LoVo (cell line): ENCODE measurements around the gene BTBD10.

Experiments
- DNase-seq: peaks from one replicate; pipeline ENCODE4 v3.0.0-alpha.2; 2016; ENCODE audit warnings: low spot score

BTBD10 gene

DNA sequence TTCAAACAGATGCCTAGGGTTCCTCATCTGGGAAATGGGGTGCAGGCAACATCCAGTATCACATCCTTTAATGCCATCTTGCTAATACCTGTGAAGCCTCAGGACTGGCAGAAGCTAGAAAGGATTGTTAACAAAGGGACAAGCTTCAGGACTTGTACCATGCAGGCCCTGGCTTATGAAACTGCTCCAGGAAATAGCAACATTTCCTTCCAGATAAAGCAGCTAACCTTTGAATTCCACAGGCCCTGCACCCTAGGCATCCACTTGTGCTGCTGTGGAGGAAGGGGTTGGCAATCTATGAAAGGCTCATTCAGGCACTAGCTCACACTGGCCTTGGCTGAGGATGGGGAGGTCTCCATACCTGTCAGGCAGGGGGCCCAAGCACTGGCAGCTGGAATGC, 87.2 kb downstream of the BTBD10 start:
- DNase-seq, result no peak

DNA sequence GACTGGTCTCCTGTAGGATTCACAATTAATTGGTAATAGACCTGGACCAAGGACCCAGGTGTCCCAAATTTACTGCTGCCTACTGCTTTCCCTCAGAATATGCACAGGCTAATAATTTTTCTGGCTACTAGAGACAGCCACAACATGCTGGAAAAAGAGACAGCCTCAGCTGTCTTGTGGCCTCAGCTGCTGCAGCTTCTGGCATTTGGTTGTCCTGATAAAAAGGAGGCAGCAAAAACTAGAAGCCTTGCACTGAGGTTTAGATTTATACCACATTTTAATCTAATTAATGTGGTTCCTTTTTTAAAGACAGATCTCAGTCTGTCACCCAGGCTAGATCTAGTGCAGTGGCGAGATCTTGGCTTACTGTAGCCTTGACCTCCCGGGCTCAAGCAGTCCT, 89.8 kb downstream of the BTBD10 start:
- DNase-seq, result no peak

DNA sequence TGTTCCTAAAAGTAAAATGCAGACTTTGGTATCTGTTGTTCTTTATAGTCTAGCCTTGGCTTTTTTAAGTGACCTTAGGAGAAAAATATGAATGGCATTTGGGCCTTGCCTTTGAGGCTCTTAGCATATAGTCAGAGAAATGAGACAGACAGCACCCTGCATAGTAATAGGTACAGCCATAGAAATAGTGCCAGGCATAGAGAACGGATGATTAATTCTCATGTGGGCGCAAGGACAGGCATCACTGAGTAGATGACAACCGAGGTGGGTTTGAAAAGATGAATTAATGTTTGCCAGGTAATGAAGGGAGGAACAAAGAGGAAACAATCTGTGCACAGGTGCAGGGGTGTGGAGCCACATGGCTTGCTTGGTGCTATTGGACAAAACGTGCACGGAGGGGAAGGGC, 95.0 kb downstream of the BTBD10 start:
- no peak for DNase-seq

DNA sequence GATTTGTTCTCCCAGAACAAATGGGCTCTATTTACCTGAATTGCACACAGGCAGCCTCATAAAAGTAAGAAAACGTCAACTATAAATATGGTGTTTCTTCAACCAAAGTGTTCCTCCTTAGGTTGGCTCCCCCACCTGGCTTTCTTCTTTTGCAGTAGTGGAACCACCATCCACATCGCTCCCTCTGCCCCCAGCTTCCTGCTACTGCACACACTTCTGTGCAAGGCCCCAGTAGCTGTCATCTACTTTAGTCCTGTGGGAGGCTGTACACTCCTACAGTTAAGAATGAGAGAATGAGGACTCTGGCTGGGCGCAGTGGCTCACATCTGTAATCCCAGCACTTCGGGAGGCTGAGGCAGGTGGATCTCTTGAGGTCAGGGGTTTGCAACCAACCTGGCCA, 95.9 kb downstream of the BTBD10 start:
- DNase-seq, result no peak

DNA sequence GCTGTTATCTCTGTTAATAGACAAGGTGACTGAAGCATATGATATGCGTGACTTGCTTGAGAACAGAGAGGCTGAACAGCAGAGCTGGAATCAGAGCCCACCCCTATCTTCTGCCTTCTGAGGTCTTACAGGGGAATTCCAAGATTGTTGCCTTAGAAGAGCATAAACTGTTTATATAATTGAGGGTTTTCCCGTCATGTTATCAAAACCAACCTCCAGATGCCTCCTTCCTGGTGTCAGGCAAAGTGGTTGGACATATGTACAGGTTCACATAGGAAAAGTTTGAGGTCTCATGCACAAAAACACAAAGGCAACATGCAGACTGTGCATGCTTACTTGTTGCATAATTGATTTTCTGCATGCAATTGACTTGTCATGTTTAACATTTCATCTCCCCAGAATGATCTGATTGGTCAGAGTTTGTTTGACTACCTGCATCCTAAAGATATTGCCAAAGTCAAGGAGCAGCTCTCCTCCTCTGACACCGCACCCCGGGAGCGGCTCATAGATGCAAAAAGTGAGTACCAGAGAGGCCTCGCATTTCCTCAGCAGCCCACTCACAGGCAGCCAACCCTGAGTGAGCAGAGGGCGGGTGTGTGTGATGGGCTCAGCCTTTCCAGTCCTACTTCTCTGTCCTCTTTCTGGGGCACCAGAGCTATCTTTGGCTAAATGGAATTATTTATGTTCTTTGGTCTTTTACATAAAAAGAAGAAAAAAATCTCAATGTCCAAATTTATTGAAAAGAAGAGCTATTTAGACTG, 96.6 kb downstream of the BTBD10 start:
- no peak for DNase-seq

DNA sequence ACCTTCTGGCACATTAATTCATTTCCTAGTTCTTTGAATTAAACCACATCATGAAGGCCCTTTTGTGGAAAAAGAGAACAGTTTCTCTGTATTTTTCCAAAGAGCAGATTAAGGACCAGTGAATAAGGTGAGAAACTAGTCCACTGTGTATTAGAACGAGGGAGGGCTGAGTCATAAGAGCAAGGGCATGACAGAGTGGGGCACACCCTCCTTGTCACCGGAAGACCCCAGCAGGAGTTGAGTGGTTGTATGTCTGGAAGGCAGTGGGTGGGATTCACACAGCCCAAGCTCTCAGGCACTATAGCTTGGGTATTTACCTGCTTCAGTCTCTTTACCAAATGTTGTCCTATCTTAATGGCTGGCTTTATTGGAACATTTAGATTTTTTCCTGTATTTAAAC, 98.6 kb downstream of the BTBD10 start:
- DNase-seq, result no peak

DNA sequence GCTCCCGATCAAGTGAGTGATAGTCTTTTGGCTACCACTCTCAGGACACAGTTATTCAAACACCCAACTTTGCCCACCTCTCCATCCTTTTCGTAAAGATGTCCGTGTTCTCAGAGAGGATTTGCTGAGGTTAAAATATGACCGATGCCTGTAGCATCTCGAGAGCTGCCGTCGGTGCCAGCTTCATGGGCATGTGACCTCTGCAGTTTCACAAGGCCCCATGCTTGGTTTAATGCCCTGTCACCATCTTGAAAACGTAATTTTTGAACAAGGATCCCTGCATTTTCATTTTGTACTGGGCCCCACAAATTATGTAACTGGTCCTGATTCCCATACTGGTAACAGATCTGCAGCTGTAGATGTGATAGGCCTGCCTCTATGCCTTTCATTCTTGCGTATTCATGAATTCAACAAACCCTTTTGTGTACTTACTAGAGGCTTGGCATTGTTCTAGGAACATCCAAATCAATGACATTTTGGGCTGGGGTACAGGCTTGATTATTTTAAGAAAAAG, 100.4 kb downstream of the BTBD10 start:
- DNase-seq, result no peak

DNA sequence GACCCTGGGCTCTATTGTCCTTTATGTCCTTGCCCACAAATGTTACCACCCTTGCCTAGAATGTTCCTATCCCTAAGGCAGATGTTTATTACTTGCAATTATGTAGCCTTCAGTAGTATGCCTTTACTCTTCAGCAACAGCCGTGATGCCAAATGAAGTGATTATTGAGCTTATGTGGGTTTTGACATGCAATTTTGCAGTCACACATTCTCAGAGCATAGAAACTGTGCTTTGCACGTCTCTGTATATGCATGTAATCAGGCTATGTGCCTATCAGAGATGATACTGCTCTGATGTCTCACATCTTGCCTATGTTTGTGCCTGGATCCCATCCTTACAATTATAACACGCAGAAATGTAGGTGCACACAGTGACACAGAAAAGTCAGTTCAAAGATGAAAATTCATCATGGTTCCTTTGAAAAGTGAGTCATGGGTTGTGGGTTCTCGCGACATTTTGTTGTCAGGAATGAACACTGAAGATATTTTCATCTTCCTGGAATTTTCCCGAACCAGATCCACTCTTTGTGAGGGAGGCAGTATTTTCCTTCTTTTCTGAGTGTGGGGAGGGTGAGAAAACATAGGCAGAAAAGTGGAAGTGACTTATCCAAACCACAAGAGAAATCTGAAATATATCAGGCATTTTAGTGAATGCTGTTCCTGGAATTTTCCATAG, 104.3 kb downstream of the BTBD10 start:
- no peak for DNase-seq

DNA sequence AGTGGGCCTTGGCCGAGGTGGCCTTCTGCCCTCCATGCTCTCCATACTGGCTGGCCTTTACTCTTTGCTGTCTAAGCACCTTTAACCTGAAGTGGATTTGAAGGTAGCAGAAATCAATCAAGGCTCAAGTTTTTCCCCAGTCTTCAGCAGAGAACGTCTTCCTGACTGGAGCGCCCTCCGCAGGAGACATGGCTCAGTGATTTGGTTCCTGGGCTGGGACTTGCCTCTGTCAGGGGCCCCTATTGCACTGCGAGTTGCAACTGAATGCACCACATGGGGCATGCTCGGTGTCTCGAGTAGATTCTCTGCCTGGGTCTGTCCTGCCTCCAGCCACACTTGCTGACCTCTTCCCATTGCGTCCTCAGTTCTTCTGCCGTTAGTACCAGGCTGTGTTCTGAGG, 105.8 kb downstream of the BTBD10 start:
- no peak for DNase-seq

DNA sequence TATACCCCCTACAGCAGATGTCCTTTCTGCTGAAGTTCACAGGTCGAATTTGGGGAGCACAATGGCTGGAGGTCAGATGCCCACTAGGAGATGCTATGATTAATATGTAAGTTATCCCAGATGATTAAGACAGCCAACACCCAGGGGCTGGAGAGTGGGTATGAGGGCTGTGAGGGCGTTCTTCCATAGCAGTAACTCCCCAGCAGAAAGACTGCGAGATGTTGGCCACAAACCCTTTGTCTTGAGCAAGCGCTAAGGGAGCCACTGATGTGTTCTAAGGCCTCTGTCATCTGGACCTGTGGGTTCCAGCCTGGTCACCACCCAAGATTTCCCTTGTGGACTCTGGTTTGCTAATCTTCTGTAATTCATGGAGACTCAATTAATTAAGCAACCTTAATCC, 107.8 kb downstream of the BTBD10 start:
- no peak for DNase-seq

DNA sequence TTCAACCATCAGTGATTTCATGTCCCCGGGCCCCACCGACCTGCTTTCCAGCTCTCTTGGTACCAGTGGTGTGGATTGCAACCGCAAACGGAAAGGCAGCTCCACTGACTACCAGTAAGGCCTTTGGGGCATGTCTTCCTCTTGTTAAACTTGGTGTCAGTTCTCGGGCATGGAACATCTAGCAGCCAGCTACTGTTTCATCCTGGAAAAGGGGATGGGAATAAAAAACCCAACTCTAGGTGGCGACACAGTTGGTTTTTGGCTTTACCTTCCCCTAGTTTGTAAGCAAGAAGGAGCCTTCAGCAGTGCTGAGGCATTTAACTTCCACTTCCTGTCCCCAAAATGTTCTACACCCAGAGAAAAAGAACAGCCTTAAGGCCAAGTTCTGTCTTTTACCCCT, 108.7 kb downstream of the BTBD10 start:
- DNase-seq, result no peak

DNA sequence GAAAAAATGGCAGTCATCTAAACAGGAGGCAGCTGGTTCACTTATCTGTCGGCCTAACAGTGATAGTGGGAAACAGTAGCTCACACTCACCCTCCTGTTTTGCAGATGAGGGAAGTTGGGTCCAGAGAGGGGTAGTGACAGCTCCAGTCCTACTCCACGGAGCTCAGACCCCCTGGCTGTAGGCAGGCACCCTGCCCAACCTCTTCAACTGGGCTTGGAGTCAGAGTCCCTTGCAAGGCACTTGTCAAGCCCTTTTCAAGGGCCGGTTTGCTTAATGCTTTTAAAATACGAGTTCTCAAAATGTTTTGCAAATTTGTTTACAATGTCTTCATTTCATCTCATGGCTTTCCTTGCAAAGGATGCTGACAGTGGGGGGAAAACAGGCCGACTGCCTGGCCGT, 110.3 kb downstream of the BTBD10 start:
- DNase-seq, result no peak

DNA sequence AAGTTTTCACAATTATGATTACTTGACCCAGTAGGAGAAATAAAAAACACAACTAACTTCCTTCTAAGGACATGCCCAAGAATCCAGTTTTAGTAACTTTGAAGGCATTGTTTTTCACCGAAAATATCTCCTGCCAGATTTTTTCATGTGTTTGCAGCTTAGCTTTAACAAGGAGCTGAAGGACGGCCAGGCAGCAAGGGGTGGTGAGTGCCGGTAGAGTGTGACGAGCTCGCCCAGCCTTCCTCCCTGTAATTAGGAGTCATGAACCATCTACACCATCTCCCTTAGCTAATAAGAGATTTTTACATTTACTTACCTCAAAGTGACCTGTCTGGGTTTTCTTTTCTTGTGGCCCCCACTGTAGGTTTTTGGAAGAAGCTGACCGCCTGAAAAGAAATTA, 113.4 kb downstream of the BTBD10 start:
- DNase-seq, result no peak

DNA sequence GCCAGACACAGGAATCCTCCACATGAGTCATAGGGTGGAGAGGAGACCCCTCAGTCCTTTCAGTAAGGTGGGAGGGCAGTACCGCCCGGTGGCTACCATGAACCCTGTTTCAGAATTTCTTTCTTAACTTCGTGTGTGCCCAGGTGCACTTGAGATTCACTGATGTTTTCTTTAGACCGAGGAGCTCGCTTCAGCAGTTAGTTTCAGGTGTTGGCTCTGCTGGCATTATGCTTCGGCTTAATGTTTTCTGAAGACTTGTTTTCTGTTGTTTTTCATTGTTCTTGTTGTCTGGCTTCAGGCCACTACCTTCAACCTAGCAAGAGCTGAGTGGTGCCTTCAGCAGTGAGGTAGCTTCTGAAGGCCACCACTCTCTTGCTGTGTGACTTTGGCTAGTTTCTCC, 114.0 kb downstream of the BTBD10 start:
- no peak for DNase-seq

DNA sequence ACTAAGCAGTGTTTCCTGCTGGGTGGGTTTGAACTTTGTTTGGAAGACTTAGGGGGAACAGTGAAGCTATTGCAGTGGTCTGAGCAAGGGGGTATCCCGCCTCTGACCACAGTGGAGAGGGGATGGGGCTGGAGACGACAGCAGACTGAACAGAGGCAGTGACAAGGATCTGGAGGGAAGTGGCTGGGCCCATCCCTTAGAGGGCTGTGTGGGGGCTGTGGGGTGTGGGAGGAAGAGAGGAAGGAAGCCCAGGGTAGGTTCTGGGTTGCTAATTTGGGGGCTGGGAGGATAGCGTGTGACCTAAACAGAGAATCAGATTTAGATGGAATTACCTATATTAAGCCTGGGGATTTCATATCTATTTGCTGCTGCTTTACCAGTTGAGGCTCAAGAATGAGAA, 114.7 kb downstream of the BTBD10 start:
- no peak for DNase-seq

DNA sequence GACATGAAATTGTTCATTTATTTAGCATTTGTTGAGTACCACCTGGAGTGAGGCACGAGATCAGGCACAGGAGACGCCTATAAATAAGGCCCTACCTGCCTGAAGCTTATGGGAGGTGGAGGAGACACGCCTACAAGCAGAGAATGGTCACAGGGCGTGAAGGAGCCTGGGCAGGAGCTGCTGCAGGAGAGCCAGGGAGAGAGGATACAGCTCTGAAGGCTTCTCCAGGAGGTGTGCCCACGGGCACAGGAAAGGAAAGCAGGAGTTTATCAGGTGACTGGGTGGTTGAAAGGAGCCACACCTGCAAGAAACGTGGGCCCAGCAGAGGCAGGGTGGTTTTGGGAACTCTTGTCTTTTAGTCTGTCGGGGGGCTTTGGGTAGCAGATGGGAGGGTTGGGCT, 115.1 kb downstream of the BTBD10 start:
- DNase-seq, result no peak

DNA sequence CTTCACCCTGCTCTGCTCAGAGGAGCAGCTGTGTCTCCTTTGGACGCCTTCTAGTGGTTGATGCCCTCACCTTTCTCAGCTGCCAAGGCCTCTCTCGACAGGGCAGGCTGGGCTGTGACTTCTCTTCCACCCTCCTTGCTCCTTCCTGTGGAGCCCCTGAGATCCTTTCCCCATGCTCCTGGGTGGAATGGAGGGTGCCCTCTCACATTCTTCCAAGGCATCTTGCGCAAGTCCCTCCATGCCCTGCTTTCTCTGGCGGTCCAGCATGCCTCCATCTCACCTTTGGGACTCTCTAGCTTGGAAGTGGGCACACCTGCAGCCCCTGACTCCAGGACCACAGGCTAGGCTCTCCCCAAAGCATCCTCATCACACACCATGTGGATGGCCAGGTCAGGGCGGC, 116.6 kb downstream of the BTBD10 start:
- no peak for DNase-seq

DNA sequence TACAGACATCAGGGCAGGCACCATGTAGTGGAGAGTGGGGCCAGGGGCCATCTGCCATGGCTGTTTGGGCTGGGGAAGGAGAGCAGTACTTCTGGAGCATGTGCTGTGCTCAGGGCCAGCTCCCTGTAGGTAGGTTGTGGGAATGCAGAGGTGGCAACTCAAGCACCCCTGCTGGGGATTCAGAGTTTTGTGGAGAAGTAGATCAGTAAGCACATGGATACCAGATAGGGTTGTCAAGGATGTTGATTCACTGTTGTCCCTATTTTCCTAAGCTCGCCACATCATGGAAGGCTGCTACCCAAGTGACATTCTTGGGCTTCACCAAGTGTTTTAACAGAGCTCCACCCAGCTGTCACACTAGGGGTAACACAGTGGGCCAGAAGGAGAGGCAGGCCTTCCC, 118.2 kb downstream of the BTBD10 start:
- no peak for DNase-seq

DNA sequence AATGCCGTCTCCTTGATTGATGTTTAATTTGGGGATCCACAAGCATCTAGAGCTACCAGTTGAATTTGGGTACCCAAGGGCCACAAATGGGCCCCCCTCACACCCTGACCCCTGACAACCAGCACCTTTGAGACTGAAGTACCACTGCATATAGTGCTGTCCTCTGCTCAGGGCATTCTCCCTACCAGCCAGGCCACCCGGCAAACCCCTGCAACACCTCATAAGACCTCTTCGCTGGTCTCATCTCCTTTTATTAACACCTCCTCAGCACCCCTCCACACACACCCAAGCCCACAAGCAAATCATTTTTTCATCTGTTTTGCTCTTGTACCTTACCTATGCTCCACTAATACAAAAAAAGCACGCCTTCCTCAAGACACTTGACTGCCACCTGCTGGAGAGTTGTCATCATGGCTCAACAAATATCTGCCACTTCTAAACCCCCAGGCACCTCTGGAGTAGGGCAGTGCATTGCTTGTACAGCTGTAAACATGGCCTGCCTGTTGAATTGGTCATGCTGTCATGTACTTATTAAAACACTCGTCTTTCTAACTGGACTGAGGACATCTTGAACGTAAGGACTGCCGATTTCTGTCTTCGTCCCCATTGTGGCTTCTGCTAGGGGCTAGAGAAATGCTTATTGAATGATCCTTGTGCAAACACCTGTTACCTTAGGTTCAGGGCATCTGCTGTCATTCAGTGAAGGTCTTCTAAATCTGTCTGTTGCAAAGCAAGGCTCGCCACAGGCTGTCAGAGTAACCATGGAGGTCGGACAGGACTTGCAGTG, 118.9 kb downstream of the BTBD10 start:
- DNase-seq, result peak; percentile 77

DNA sequence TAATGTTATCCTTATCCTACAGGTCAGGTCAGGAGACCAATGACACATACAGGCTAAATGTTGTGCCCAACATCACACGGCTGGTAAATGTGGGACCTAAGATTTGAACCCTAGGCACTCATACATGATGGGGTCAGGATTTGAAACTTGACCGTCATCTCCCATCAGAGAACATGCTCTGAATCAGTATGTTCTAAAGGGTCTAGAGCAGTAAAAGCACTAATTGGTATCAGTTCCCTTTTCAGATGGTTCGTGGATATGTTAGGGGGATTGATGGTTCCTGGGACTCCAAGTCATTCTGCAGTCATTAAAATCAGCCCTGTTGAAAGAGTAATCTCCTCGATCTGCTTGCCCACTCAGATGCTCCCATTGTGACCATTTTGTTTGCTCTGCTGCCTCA, 120.0 kb downstream of the BTBD10 start:
- DNase-seq, result no peak

DNA sequence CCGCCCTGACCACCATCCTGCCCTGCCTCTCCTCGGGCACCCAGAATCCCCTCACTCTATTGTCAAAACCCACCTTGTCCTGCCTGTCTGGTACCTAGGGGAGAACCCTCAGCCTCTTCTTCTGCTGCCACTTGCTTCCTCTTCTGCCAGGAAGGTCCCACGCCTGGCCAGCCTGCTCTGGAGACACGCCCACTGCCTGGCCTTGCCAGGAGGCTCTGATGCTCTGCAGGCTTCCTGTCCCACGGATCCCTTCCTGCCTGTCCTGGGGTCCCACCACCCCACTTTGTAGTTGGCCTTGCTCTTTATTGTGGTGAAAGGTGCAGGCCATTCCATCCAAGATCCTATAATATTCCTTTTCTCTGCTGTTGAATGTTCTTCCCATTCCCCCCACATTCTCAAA, 122.0 kb downstream of the BTBD10 start:
- DNase-seq, result no peak

DNA sequence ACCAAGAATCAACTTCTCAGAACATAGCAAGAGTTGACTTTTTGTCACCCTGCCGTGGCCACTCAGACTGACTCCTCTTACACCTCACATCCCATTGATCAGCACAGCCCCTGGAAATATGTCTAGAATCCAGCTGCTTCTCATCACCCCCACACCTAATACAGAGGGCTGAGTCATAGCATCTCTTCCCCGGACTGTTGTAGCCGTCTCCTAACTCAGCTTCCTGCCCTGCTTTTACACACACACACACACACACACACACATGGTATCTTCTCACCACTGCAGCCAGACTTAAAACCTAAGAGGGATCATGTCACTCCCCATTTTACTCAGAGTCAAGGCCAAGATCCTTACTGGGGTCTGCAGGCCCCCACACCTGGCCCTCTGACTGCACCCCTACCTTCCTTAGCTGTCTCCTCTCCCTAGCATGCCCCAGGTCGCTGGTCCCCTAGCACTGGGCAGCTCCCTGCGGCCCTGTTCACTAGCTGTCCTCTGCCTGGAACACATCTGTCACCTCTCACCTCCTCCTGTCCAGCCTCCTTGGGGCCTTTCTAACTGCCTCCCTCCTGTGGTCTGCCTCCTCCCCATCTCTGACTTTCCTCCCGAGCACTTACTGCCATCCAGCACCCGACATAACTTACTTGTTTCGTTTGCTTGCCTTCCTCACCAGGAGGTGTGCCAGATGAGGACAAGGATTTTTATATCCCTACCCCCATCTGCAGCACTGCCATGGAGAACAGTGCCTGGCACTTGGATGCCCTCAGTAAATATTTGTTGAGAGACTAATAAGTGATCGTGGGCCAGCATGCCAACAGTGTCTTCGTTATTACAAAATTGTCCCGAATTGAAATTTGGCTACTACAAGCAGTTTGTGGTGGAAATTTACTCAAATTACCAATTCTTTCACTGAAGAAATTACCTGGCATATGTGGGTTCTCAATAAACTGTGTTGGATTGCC, 123.5 kb downstream of the BTBD10 start:
- no peak for DNase-seq
